ENCODE results near the gene LENEP. TPM values are rescaled to one million over a fixed set of nuclear protein-coding genes. Genes with fewer than 3 reads are reported as not detected.
"Not testable (repeated sequence)": the region's sequence is repeated elsewhere in the genome, so short reads cannot be mapped to it uniquely, and the experiment has no call there.

The LENEP gene
- total RNA-seq, 2 donors from 2014 or later, result not detected

DNA sequence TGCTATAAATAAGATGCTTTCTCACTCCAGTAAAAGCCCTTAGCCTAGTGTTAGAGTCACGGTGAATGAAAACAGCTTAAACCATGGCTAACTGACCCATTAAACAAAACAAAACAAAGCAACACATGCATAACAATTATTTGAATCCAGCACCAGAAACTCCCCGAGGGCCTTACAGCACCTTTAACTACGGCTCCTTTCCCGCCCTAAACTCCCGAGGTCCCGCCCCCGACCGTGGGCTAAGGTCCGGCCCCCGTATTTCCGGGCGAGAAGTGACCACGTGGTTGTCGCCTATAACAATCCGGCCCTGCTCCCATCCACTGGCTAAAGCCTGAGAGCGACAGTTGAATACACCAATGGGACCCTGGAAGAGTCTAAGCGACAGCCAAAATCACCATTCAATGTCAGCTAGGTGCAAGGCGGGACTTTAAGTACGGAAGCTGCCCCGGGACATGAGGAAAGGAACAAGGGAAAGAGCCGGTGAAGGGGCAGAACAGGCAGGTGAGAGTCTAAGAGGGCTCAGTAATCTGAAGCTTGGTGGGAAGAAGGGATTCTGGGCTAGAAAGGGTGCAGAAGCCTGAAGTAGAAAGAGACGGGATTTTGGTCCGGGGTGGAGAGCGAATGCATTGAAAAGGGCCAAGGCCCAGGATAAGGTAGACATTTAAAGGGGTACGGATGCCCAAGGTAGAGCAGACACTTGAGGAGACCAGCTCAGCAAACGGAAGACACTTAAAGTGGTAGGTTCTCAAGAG, 10.3 kb upstream of the LENEP start, which contains the start of gene FLAD1:
Gene FLAD1, plus strand, starts transcription at position 448 of the 752 bp plus-strand sequence. CDS start 351 bp downstream, outside the sequence.
- intact Hi-C loops (cut with DNase I), result no loop called here
- DNase-seq (ENCODE audit: low spot score), result peak; percentile 99
- Histone ChIP-seq H3K4me3 (peak within 1 kb of the TSS; percentile 47 to 54), H3K9me3 (no peaks in the 10 kb centered on the region), H3K4me1 (replicated peaks) (peaks cover 6% of the 10 kb centered on the region), H3K27me3 (replicated peaks; ENCODE audit: insufficient read depth) (no peaks in the 10 kb centered on the region), H3K36me3 (peaks cover 0 to 8% of the 10 kb centered on the region in 2 donors), H3K27ac (peak within 1 kb of the TSS; percentile 58 to 72)
- TF ChIP-seq POLR2AphosphoS5 (IDR thresholded peaks at IDR 0.05) (peak; percentile 100), POLR2A (IDR thresholded peaks at IDR 0.05) (no peak)
- TF ChIP-seq, protein P1, sequence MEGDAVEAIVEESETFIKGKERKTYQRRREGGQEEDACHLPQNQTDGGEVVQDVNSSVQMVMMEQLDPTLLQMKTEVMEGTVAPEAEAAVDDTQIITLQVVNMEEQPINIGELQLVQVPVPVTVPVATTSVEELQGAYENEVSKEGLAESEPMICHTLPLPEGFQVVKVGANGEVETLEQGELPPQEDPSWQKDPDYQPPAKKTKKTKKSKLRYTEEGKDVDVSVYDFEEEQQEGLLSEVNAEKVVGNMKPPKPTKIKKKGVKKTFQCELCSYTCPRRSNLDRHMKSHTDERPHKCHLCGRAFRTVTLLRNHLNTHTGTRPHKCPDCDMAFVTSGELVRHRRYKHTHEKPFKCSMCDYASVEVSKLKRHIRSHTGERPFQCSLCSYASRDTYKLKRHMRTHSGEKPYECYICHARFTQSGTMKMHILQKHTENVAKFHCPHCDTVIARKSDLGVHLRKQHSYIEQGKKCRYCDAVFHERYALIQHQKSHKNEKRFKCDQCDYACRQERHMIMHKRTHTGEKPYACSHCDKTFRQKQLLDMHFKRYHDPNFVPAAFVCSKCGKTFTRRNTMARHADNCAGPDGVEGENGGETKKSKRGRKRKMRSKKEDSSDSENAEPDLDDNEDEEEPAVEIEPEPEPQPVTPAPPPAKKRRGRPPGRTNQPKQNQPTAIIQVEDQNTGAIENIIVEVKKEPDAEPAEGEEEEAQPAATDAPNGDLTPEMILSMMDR (IDR thresholded peaks at IDR 0.05), result peak in 1 of 4 experiments; percentile 26
- WGBS, result under 1% methylated on average over 26 of the region's 26 CpGs

DNA sequence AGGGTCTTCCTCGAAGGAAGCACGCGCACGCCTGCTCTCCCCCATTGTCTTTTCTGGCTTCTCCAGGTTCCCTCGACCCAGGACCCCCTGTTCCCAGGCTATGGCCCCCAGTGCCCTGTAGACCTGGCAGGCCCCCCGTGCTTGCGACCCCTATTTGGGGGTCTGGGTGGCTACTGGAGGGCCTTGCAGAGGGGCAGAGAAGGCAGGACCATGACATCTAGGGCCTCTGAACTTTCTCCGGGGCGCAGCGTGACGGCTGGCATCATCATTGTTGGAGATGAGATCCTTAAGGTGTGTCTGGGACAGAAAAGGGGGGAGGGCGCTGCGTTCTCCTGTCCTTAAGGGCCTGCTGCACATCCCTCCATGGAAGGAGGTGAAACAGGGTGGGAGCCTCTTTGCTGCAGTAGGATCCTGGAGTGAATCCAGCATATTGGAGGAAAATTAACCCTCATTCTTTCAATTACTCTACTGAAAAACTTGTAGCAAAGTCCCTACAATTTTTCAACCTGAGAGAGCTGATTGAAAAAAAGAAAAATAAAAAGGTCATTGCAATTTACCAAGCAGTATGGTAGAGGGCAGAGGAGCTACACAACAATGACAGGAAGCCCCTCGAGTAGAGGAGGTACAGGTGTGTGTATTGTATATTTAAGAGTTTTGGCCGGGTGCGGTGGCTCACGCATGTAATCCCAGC, 9.5 kb upstream of the LENEP start:
- Histone ChIP-seq H3K27me3 (replicated peaks; ENCODE audit: insufficient read depth) (no peaks in the 10 kb centered on the region), H3K36me3 (peaks cover 0 to 8% of the 10 kb centered on the region in 2 donors), H3K9me3 (no peaks in the 10 kb centered on the region), H3K4me3 (peak overlapping the region; percentile 47 to 54), H3K4me1 (replicated peaks) (peaks cover 6% of the 10 kb centered on the region), H3K27ac (peak overlapping the region; percentile 47 to 72)
- 9% methylated on average over 17 of the region's 17 CpGs for WGBS
- TF ChIP-seq POLR2A (IDR thresholded peaks at IDR 0.05), result no peak
- TF ChIP-seq, protein P1 (IDR thresholded peaks at IDR 0.05), result no peak
- no peak for TF ChIP-seq POLR2AphosphoS5 (IDR thresholded peaks at IDR 0.05)
- intact Hi-C loops (cut with DNase I), result no loop called here
- no peak for DNase-seq (ENCODE audit: low spot score)

DNA sequence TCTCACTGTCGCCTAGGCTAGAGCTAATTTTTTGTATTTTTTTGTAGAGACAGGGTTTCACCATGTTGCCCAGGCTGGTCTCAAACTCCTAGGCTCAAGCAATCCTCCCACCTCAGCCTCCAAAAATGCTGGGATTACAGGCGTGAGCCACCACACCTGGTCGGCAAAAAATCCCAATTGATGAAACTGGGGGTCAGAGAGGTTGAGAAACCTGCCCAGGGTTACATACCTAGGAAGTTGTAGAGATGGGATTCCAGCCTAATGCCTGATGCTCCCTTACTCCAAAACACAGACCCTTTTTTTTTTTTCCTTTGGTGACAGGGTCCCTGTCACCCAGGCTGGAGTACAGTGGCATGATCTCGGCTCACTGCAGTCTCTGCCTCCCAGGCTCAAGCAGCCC, 6.7 kb upstream of the LENEP start:
- DNase-seq (ENCODE audit: low spot score); H3K9me3 ChIP-seq; H3K4me3 ChIP-seq; H3K27me3 ChIP-seq (replicated peaks; ENCODE audit: insufficient read depth); intact Hi-C loops (cut with DNase I); H3K27ac ChIP-seq; H3K4me1 ChIP-seq (replicated peaks); H3K36me3 ChIP-seq: not testable (repeated sequence)
- WGBS, result 93% methylated on average over 4 of the region's 4 CpGs

DNA sequence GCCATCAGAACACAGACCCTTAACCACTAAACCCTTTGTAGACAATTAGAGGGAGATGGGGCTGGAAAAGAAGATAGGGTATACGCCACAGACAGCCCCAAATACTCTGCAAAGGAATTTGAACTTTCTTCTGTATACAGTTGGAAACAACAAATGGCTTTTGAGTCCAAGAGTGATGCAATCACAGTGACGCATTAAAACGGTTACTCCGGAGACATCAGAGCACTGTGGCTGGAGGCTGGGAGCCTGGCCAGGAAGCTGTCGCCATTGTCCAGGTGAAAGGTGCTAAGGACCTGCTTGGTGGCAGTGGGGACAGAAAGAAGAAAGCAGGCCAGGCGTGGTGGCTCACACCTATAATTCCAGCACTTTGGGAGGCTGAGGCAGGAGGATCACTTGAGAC, 6.1 kb upstream of the LENEP start:
- no peak for DNase-seq (ENCODE audit: low spot score)
- H3K27ac ChIP-seq, result no peak overlapping the region
- TF ChIP-seq POLR2A (IDR thresholded peaks at IDR 0.05) (no peak), POLR2AphosphoS5 (IDR thresholded peaks at IDR 0.05) (no peak)
- TF ChIP-seq, protein P1 (IDR thresholded peaks at IDR 0.05), result no peak
- peaks cover 0 to 8% of the 10 kb centered on the region in 2 donors for H3K36me3 ChIP-seq
- 74% methylated on average over 6 of the region's 6 CpGs for WGBS
- no peaks in the 10 kb centered on the region for H3K27me3 ChIP-seq (replicated peaks; ENCODE audit: insufficient read depth)
- intact Hi-C loops (cut with DNase I), result no loop called here
- peaks cover 6% of the 10 kb centered on the region for H3K4me1 ChIP-seq (replicated peaks)
- H3K4me3 ChIP-seq, result no peak overlapping the region
- H3K9me3 ChIP-seq, result no peaks in the 10 kb centered on the region

DNA sequence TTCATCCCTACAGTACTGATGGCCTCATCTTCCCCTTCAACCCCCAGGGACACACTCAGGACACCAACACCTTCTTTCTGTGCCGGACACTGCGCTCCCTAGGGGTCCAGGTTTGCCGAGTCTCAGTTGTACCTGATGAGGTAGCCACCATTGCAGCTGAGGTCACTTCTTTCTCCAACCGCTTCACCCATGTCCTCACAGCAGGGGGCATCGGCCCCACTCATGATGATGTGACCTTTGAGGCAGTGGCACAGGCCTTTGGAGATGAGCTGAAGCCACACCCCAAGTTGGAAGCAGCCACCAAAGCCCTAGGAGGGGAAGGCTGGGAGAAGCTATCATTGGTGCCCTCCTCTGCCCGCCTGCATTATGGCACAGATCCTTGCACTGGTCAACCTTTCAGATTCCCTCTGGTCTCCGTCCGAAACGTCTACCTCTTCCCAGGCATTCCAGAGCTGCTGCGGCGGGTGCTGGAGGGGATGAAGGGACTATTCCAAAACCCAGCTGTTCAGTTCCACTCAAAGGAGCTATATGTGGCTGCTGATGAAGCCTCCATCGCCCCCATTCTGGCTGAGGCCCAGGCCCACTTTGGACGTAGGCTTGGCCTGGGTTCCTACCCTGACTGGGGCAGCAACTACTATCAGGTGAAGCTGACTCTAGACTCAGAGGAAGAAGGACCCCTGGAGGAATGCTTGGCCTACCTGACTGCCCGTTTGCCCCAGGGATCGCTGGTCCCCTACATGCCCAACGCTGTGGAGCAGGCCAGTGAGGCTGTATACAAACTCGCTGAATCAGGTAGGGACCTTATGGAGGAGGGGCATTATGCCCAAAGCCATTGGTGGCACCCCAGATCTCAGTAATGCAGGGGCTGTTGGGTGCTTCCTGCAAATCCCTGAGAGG, 5.1 kb upstream of the LENEP start:
- Histone ChIP-seq H3K27me3 (replicated peaks; ENCODE audit: insufficient read depth) (no peaks in the 10 kb centered on the region), H3K27ac (no peak overlapping the region), H3K9me3 (no peaks in the 10 kb centered on the region), H3K36me3 (peaks cover 0 to 8% of the 10 kb centered on the region in 2 donors), H3K4me1 (replicated peaks) (peaks cover 6% of the 10 kb centered on the region), H3K4me3 (no peak overlapping the region)
- intact Hi-C loops (cut with DNase I), result no loop called here
- no peak for DNase-seq (ENCODE audit: low spot score)
- WGBS, result 87% methylated on average over 16 of the region's 17 CpGs
- TF ChIP-seq, protein P1 (IDR thresholded peaks at IDR 0.05), result no peak
- TF ChIP-seq POLR2AphosphoS5 (IDR thresholded peaks at IDR 0.05) (no peak), POLR2A (IDR thresholded peaks at IDR 0.05) (no peak)
